Islet of Langerhans (tissue), 1 donor: ENCODE results near the gene HOXD1.

Experiments
- FAIRE-seq: peaks from one replicate; lab custom pipeline; 2011; peaks lifted over from hg19 to GRCh38; lab: Jason Lieb, UNC

The HOXD1 gene

GRCh38 chr2:176187899-176188773 lies at the start of gene HOXD1:
Gene HOXD1, plus strand, starts transcription at chr2:176188668. Its CDS starts 134 bp downstream, at chr2:176188802.
- FAIRE-seq: no peak

- FAIRE-seq: no peak
Observed at GRCh38 chr2:176138923-176139660, 49.4 kb upstream of the HOXD1 start.

- no peak for FAIRE-seq
Observed at GRCh38 chr2:176139661-176140512, 48.6 kb upstream of the HOXD1 start.

GRCh38 chr2:176140513-176141317 lies 47.8 kb upstream of the HOXD1 start:
- no peak for FAIRE-seq

- no peak for FAIRE-seq
Observed at GRCh38 chr2:176142281-176142680, 46.2 kb upstream of the HOXD1 start.

DNA sequence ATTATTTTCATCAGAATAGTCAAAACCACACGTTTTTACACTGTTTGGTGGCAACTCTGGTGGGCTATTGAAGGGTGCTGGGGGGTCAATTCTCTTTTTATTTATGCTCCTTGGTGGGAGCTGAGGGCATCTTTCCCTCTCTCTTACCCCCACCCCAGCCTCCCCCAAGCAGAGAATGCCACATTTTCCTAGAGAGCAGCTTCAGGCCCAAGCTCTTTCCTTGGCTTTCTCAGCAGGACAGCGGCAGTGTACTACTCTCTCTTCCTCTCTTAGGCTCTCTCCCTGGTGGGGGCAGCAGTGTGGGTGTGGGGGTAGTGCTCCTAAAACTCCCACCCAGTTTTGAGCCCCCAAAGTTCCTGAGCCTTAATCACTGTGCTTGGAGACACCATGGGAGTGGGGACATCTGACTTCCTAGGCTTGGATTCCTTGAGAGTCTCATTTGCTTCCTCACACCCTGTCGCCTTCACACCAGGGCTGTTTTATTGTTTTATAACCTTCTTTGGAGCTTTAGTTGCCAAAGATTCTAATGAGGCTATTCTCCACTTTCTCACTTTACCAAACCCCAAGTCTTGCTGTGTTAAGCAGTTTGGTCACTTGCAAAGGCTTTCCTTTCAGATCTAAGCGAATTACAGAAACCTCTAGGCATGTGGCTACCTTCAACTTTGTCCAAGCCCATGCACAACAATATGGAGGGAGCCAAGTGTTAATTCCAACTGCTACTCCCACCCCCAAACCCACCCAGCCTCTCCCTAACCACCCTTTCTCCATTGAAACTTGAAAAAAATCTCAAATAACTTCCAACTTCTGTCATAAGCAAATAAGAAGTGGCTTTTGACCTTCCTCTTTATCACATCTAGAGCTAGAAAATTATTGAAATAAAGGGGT lies 43.1 kb upstream of the HOXD1 start:
- no peak for FAIRE-seq

DNA sequence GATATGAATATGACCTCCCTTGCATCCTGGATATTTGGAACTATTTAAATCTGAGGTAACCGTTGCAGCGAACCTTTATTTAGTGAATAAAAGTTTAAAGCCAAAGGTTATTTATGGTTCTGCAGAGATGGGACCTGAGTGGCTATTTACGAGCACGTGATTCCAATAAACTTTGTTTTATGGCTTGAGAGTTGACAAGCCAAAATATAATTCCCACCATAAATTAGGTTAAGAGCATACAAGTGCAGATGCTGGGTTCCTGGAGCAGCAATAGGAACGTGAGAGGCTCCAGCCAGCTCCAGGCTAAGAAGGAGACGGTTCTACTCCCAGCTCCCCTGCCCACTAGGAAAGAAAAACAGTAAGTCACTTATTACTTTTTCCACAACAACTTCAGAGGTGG lies 42.4 kb upstream of the HOXD1 start:
- FAIRE-seq: no peak

DNA sequence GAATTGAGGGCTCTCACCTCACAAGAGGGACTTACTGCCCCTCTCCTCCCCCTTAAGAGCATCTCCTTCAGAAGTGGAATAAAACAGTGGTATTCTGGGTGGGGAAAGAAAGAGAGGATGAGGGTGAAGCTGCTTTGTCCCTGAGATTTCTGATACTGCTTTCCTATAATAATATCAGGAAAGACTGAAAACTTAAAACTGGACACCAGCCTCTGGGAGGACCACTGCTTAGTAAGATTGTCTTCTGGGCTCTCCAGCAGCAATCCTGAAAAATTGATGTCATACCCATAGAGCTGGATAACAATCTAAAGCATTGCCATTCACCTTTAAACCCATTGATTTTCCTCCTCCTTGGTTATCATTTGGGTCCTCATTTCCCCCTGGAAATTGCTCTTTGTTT lies 41.8 kb upstream of the HOXD1 start:
- FAIRE-seq: no peak

- no peak for FAIRE-seq
Observed at GRCh38 chr2:176147210-176147799, 41.2 kb upstream of the HOXD1 start.

DNA sequence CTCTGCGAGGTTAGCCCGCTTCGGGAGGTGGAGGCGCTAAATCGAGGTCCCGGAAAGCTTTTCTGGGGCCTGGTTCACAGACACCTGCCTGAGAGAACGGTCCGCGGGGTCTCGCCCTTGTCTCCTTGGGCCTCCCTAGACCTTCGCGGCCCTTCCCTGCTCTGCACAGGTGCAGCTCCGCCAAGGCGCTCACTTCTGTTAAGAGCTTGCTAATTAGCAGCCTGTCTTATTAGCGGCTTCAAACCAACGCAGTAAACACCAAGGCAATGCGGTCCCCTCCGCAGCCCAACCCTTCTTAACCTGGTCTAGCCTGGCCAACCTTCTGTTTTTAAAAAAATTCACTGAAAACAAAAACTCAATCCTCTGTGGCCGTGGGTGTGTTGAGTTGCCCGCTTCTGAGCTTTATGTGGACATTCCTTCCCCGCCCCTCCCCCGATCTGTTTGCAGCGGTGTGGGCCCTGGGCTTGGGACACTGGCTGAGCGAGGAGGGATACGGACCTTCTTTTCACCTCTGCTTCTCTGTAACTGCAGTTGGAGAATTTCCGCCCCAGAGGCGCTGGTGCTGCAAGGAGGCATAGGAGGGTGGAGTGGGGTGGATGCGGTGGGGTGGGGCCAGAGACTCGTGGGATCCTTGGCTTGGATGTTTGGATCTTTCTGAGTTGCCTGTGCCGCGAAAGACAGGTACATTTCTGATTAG lies 40.5 kb upstream of the HOXD1 start:
- no peak for FAIRE-seq

DNA sequence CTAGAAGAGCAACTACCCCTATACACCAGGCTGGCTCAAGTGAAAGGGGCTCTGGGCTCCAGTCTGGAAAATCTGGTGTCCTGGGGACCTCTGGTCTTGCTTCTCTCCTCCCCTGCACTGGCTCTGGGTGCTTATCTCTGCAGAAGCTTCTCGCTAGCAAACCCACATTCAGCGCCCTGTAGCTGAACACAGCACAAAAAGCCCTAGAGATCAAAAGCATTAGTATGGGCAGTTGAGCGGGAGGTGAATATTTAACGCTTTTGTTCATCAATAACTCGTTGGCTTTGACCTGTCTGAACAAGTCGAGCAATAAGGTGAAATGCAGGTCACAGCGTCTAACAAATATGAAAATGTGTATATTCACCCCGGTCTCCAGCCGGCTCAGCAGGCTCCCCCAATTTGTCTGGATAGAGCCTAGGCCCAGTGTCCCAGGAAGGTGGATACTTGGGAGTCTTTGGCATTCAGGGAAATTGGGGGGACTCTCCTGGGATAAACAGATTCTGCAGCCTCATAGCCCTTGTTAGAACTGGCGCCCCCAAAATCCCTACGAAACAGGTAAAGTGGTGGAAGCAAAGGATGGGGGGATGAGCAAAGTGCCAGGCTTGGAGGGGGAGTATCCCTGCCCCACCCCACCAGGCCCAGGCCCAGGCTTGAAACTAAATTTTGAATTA lies 39.6 kb upstream of the HOXD1 start:
- no peak for FAIRE-seq

- FAIRE-seq: no peak
Observed at GRCh38 chr2:176149481-176149938, 39.0 kb upstream of the HOXD1 start.

GRCh38 chr2:176149939-176150583 lies 38.4 kb upstream of the HOXD1 start:
- no peak for FAIRE-seq

GRCh38 chr2:176150584-176151441 lies 37.7 kb upstream of the HOXD1 start:
- no peak for FAIRE-seq

DNA sequence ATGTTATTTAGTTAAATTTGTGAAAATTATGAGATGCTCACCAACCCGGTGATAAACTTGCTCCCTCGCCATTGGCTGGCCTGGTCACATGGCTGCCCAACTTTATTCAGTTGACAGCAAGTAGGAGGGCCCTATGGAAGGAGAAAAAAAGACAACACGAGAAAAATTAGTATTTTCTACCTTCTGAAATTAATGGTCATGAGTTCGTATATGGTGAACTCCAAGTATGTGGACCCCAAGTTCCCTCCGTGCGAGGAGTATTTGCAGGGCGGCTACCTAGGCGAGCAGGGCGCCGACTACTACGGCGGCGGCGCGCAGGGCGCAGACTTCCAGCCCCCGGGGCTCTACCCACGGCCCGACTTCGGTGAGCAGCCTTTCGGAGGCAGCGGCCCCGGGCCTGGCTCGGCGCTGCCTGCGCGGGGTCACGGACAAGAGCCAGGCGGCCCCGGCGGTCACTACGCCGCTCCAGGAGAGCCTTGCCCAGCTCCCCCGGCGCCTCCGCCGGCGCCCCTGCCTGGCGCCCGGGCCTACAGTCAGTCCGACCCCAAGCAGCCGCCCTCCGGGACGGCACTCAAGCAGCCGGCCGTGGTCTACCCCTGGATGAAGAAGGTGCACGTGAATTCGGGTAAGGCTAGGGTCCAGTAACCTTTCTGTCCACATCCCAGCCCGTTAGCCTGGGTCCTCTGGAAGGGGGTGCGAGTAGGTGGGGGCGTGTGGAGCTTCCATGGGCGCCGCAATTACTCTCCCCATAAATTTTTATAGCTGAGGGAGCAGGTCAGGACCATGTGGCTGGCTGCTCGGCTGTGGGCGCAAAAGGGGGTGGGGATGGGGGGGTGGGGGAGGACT lies 36.8 kb upstream of the HOXD1 start, which contains the start of gene HOXD4:
HOXD4 (plus strand) TSS at position 109 of the 846 bp plus-strand sequence; CDS start at position 193, 84 bp downstream.
- no peak for FAIRE-seq
